Measurements from ENCODE around the gene GABRR1.

Gene GABRR1

DNA sequence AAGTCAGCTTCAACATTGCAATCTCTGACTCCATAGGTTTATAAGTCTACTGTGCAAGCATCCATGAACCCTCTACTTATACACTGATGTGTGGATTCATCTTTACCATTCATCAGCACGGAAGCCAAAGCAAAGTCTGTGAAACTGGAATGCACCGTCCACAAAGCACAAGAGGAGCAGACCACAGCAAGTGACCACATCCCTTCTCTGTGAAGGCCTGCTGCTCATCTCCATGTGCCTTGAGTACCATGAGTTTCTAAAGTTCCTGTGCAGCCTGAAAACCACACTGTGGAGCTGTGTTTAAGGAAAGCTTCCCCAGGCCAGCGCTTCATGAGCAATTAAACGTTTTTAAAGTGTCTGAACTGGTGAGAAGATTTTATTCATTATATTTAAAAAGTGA is 20.0 kb downstream of the GABRR1 start:
- in situ Hi-C loops (cut with MboI; ENCODE audit: low pct_unique_long_range_greater_than_20kb, low sequenced_read_pairs, unreplicated experiment) = no loop called here
- DNase-seq (ENCODE audit: low spot score) = no peak
- no peak for TF ChIP-seq CTCF (IDR thresholded peaks at IDR 0.05; ENCODE audit: extremely low read depth, insufficient read depth, missing control alignments)

DNA sequence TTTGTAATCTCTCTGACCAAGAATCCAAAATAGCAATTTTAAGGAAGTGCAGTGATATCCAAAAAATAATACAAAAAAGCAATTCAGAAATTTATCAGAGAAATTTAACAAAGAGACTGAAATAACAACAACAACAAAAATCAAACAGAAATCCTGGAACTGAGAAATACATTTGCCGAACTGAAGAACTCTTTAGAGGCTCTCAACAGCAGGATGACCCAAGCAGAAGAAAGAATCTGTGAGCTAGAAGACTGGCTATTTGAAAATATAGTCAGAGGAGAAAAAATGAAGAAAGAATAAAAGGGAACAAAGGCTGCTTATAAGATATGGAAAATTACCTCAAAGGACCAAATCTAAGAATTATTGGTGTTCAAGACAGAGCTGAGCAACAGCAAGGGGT is 22.6 kb downstream of the GABRR1 start:
- DNase-seq (ENCODE audit: low spot score) = no peak
- TF ChIP-seq CTCF (IDR thresholded peaks at IDR 0.05; ENCODE audit: extremely low read depth, insufficient read depth, missing control alignments) = no peak
- in situ Hi-C loops (cut with MboI; ENCODE audit: low pct_unique_long_range_greater_than_20kb, low sequenced_read_pairs, unreplicated experiment) = no loop called here

DNA sequence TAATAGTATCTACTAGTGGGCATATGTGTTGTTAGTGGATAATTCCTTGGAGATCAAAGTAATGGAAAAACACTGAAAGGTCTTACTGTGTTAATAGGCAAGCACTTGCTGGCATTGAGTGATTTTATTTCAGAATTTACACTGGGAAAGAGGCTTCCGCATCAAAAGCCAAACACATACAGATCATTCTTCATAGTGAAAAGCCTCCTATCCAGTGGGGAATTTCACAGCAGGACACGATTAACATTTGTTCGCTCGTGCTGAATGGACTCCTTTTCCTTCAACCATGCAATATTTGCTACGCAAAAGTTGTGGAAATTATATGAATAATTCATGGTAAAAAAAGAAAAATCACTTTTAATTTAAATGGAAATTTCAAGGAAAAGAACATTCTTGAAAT is 26.4 kb downstream of the GABRR1 start:
- DNase-seq (ENCODE audit: low spot score) = no peak
- no peak for TF ChIP-seq CTCF (IDR thresholded peaks at IDR 0.05; ENCODE audit: extremely low read depth, insufficient read depth, missing control alignments)
- in situ Hi-C loops (cut with MboI; ENCODE audit: low pct_unique_long_range_greater_than_20kb, low sequenced_read_pairs, unreplicated experiment) = no loop called here

GRCh38 chr6:89187504-89187903 is 29.7 kb downstream of the GABRR1 start:
- no peak for TF ChIP-seq CTCF (IDR thresholded peaks at IDR 0.05; ENCODE audit: extremely low read depth, insufficient read depth, missing control alignments)
- in situ Hi-C loops (cut with MboI; ENCODE audit: low pct_unique_long_range_greater_than_20kb, low sequenced_read_pairs, unreplicated experiment) = no loop called here
- DNase-seq (ENCODE audit: low spot score) = no peak

- no peak for DNase-seq (ENCODE audit: low spot score)
- in situ Hi-C loops (cut with MboI; ENCODE audit: low pct_unique_long_range_greater_than_20kb, low sequenced_read_pairs, unreplicated experiment) = no loop called here
- no peak for TF ChIP-seq CTCF (IDR thresholded peaks at IDR 0.05; ENCODE audit: extremely low read depth, insufficient read depth, missing control alignments)
Observed at GRCh38 chr6:89186762-89187161, 30.4 kb downstream of the GABRR1 start.

DNA sequence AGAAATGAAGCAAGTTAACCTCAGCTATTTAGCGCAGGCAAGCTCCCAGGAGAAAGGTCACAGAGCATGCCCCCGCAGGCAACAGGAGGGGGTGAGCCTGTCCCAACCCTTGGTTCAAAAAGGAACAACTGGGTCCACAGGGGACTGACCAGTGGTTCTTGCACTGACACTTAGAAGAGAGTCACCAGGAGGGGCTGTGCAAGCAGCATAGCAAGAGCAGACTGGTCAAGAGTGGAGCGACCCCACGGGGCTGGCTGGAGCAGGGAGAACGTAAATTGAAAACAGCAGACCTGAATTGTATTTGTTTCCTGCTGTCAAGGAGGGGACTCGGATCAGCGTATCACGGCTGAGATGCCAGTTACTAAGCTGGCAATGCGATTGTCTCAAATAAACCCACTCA is 32.8 kb downstream of the GABRR1 start:
- DNase-seq (ENCODE audit: low spot score) = no peak
- no peak for TF ChIP-seq CTCF (IDR thresholded peaks at IDR 0.05; ENCODE audit: extremely low read depth, insufficient read depth, missing control alignments)
- in situ Hi-C loops (cut with MboI; ENCODE audit: low pct_unique_long_range_greater_than_20kb, low sequenced_read_pairs, unreplicated experiment) = no loop called here

- in situ Hi-C loops (cut with MboI; ENCODE audit: low pct_unique_long_range_greater_than_20kb, low sequenced_read_pairs, unreplicated experiment) = no loop called here
- TF ChIP-seq CTCF (IDR thresholded peaks at IDR 0.05; ENCODE audit: extremely low read depth, insufficient read depth, missing control alignments) = no peak
- no peak for DNase-seq (ENCODE audit: low spot score)
Observed at GRCh38 chr6:89183294-89183693, 33.9 kb downstream of the GABRR1 start.

All from GM13977 (cell line).